Liver (tissue), 3 donors: ENCODE data around the gene EGFLAM.

Experiments used
- GABPA ChIP-seq, 2 donors: IDR thresholded peaks in 1 of 2; conservative IDR thresholded peaks in 1 of 2; 2 replicates each; pipeline ENCODE4 v1.6.1; 2016; ENCODE audit warnings: antibody characterized with exemption in 2 of 2, mild to moderate bottlenecking in 1 of 2, moderate library complexity in 1 of 2
- RAD21 ChIP-seq, 2 donors: IDR thresholded peaks; 2 replicates each; pipeline ENCODE4 v1.6.1; 2016; ENCODE audit warnings: antibody characterized with exemption in 2 of 2, mild to moderate bottlenecking in 2 of 2
- TF ChIP-seq, protein P1 (sequence below): fragments of 150-350 bp; IDR thresholded peaks from 2 replicates; pipeline ENCODE4 v1.5.1; 2017; ENCODE audit warnings: improper control_type of control experiment, low read depth, low read length; ENCODE audit not compliant: missing input control
- TF ChIP-seq, protein P2 (sequence below): IDR thresholded peaks from 2 replicates; pipeline ENCODE4 v1.6.1; 2016; ENCODE audit warnings: antibody characterized with exemption
- donor health status: healthy.
- donor health status: healthy.

DNA sequence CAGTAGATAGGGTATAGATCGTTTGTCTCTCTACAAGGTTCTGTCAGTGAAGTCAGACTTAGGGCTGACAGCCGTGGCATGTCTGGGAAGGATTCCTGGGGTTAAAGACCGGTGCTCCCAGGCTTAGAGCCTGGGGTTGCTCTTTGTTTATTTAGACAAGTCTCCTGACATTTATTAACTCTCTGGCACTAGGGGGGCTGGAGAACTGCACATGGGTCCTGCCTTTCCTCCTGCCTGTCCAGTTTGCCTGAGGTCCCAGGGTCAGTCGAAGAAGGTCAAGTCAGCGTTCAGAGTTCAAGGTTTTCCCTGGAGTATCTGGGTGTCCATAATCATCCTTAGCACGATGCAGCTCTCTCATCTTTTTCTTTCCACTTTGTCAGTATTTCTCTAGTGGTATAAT is 5.6 kb downstream of the EGFLAM start:
- TF ChIP-seq GABPA (IDR thresholded peaks at IDR 0.05 in 1 of 2, conservative IDR thresholded peaks at IDR 0.05 in 1 of 2) (no peak), RAD21 (IDR thresholded peaks at IDR 0.05) (no peak)
- TF ChIP-seq, protein P1, sequence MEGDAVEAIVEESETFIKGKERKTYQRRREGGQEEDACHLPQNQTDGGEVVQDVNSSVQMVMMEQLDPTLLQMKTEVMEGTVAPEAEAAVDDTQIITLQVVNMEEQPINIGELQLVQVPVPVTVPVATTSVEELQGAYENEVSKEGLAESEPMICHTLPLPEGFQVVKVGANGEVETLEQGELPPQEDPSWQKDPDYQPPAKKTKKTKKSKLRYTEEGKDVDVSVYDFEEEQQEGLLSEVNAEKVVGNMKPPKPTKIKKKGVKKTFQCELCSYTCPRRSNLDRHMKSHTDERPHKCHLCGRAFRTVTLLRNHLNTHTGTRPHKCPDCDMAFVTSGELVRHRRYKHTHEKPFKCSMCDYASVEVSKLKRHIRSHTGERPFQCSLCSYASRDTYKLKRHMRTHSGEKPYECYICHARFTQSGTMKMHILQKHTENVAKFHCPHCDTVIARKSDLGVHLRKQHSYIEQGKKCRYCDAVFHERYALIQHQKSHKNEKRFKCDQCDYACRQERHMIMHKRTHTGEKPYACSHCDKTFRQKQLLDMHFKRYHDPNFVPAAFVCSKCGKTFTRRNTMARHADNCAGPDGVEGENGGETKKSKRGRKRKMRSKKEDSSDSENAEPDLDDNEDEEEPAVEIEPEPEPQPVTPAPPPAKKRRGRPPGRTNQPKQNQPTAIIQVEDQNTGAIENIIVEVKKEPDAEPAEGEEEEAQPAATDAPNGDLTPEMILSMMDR: no peak
- TF ChIP-seq, protein P2, sequence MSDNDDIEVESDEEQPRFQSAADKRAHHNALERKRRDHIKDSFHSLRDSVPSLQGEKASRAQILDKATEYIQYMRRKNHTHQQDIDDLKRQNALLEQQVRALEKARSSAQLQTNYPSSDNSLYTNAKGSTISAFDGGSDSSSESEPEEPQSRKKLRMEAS: no peak
